DMS53 (cell line): ENCODE results near the gene GKAP1.
"Not testable (repeated sequence)": the region's sequence is repeated elsewhere in the genome, so short reads cannot be mapped to it uniquely, and the experiment has no call there.

ENCODE experiments used
- DNase-seq: peaks from one replicate; lab custom pipeline; 2025; lab: John Stamatoyannopoulos, UW

GKAP1 gene

DNA sequence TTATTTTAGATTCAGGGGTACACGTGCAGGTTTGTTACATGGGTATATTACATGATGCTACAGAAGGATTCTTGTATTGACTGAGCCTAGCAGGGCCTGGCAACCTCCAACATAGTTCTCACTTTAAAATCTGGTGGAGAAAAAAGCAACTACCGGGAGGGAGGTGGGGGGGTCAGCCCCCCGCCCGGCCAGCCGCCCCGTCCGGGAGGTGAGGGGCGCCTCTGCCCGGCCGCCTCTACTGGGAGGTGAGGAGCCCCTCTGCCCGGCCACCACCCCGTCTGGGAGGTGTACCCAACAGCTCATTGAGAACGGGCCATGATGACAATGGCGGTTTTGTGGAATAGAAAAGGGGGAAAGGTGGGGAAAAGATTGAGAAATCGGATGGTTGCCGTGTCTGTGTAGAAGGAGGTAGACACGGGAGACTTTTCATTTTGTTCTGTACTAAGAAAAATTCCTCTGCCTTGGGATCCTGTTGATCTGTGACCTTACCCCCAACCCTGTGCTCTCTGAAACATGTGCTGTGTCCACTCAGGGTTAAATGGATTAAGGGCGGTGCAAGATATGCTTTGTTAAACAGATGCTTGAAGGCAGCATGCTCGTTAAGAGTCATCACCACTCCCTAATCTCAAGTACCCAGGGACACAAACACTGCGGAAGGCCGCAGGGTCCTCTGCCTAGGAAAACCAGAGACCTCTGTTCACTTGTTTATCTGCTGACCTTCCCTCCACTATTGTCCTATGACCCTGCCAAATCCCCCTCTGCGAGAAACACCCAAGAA is 88.8 kb downstream of the GKAP1 start:
- not testable (repeated sequence) for DNase-seq

DNA sequence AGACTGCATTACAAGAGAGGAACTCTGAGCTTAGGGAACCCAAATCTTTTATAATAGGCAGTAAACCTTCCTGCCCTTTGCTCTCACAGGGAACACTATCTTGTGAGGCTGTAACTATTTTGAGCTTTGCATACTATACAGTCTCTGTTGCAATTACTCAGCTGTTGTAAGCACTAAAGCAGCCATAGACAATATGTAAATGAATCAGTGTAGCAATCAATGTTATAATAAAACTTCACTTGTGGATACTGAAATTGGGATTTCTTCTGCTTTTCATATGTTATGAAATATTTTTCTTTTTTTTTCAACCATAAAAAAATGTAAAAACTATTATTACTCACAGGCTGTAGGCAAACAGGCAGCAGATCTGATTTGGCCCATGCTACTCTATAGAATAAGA is 93.1 kb downstream of the GKAP1 start:
- no peak for DNase-seq

DNA sequence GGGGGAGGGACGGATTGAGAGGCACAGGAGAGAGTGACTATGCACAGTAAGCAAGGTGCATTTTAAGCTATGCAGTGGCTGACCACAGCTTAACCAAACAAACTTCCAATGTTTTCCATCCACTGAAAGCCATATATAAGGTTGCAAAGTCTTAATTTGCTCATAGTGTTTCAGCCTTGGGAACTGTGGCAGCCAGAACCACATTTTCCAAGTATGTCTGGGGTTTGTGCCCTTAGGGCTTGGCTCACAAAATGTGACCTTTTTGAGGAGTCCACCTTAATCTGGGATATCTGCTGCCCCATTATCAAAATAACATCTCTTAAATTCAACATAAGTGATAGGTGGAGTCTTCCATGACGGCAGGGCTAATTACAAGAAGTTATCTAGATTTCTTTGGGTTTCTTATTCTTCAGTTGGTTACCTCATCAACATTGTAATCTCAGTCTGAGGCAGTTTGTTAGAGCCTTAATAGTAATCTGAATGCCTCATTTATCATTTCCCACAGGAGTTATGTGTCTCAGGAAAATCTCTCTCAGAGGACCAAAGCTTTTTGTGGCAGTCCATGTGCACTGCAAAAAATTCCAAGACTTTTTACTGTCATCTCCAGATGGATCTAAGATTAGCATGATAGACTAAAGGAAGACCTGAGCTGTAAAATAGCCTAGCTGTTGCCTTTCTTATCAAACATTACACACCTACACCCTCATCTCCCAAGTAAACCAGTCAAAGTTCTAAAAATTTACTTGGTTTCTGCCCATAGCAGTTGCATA is 94.7 kb downstream of the GKAP1 start:
- no peak for DNase-seq

DNA sequence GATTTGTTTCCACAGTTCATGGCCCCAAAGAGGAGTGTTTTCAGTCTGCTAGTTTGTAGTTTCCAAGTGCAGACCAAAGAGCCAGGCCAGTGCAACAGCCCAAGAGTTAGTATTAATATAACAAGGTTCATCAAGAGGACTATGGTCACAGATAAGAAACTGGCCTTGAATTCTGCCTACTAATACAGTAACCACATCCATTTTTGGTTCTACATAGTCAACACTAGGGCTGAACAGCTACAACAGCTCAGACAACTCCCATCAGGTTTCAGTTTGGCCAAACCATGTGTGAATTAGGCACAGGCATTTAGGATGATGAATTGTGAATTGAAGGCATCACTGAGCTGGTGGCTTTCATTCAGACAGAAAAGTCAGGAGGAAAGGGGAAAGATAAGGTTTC is 96.1 kb downstream of the GKAP1 start:
- no peak for DNase-seq

DNA sequence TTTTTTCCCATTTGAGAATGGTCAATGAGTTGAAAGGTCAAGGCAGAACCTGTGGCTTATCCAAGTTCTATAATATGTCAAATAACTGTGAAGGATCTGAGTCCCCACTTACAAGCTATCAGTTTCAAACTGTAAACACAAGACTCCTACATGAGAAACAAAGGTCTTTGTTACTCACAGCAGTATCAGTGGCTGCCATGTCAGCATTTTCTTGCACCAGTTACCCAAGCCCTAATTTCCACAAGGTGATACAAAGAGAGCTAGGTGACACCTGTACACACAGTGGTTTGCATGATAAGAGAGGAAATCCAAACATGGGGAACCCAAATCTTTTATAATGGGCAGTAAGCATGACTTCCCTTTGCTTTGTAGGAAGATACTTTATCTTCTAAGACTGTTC is 101.8 kb downstream of the GKAP1 start:
- no peak for DNase-seq

DNA sequence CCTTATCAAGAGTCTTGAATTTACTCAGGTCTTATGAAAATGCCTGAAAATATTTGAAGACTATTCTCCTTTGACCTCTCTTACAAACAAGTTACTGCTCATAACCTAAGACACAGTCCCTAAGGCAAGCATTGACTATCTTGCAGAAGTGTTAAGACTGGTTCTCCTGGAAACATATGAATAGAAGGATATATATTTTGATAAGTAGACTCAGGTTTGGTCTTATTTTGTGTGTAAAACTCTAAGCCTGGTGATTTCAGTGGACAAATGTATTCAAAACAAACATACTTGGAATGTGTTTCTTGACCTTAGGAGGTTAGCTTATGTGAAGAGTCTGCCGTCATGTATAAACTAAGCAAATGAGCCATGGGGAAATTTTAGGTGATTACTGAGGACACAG is 102.3 kb downstream of the GKAP1 start:
- DNase-seq, result no peak

DNA sequence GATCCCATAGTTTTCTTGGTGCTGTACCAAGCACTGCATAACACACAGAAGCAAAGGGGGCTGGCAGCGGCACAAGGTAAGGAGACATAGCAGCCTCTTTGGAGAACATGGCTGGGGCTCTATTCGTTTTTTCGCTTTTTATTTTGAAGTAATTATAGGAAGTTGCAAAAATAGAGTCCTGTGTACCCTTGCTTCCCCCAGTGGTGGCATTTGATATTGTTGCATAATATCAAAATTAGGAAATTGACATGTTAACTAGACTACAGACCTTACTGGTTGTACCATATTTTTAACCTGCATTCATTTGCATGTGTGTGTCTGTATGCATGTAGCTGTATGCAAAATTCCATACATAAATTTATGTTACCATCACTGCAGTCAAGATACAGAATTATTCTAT is 103.2 kb downstream of the GKAP1 start:
- DNase-seq, result peak; percentile 4

DNA sequence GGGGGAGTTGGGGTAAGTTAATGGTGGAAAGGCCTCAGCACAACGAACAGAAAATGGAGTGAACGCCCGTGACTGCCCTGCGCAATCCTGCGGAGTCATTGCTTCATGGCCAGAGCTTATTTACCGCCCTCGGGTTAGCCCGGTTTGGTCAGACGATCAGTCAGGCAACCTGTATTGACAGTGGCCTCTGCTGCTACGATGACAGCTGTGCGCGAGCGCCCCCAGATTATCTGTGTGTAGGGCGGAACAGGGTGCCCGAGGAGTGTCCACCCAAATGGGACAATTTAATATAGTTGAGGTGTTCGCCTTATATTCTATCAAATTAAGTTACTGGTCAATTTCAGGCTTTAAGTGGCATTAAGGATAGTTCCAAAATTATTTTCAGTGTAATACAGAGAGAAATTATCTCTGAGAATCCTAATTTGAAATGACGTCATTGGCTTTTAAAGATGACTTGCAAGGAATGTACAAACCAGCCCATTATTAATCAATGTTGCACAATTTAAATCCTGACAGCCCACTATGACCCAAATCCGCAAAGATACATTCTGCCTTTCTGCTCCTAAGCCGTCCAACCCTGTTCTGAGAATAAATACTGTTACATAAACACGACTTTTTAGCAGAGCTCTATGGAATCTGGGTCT is 108.9 kb downstream of the GKAP1 start:
- DNase-seq, result peak; percentile 78

DNA sequence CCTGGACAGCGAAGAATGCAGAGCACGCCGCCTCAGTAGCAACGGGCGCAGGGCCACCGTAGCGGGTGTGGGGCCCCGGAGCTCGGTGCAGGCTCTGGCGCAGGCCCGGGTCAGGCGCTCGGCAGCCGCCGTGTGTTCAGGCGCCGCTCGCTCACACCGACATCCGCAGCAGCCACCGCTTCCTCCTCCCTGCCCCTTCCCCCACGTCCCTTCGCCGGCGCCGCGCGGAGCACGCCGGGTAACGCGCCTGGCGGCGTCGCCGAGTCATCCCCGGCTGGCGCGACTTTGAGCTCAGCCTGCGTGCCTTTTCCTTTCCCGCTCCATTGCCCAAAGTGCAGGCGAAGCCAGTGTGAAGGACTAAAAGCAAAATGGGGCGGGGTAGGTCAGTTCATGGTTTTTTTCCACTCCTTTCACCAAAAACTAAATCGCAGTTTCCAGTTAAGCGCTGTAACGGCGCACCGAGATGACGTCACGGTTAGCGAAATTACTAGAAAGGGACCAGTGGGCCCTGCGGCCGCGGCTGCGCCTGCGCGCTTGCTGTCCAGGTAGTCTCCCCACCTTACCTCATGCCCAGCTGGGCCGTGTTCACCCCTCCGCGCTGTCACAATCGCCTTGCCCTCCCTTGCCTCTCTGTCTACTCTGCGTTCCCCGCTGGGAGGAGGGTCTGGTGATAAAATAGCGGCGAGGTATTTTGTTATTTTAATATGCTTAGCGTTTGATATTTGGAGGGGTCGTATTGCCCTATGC is 109.6 kb downstream of the GKAP1 start, which contains the start of gene UBQLN1:
Gene UBQLN1 (minus strand): TSS at position 191 of the 747 bp plus-strand sequence. CDS start 279 bp downstream, outside the sequence.
- peak; percentile 95 for DNase-seq

DNA sequence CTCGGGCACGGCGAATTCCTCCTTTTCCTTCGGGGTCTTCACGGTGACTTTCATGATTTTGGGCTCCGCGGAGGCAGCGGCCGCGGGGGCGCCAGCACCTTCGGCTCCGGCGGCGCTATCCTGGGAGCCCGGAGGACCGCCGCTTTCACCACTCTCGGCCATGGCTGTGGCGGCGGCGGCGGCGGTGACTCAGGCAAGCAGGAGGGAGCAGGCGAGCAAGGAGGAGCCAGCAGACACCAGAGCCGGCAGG is 110.1 kb downstream of the GKAP1 start:
- peak; percentile 88 for DNase-seq

DNA sequence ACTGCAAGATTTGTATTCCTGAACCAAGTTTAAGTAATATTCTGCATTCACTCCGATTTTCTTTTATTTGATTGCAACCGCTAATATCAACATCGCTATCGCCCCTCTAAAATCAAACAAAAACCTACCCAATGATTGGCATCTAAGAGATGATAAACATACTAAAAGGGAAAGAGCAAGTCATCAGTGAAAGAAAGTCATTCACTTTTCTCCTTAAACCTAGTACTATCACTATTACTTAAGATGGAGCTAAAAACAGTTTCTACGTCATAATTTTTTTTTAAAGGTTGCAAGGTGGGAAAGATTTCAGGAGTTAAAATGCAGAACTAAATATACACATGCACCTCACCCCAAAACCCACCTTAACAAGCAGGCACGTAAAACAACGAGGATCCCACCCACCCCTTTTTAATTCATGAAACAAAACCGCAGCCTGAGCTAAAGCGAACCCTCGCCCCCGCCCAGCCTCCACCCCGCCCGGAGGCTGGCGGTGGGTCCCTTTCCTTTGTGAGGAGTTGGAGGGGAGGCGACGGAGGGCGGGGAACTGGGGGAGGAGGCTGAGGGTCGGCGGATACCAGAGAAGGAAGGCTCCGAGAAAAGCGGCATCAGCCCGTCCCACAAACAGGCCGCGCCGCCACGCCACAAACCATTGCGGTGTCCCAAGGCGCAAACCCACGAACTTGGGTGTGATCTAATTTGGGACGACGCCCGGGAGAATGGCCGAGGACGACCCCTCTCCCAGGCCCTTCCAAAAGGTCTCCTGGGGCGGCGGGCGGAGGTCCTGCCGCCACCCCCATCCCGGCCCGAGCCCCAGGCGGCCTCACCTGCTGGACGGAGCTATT is 110.7 kb downstream of the GKAP1 start:
- DNase-seq, result peak; percentile 55

DNA sequence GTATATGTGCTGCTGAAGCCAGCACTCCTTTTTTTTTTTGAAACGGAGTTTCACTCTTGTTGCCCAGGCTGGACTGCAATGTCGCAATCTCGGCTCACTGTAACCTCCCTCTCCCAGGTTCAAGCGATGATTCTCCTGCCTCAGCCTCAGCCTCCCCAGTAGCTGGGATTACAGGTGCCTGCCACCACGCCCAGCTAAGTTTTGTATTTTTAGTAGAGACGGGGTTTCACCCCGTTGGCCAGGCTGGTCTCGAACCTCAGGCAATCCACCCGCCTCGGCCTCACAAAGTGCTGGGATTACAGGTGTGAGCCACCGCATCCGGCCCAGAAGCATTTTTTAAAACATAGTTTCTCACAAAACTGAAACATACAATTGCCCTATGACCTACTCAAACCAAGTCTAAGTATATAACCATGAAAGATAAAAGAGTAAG is 112.3 kb downstream of the GKAP1 start:
- not testable (repeated sequence) for DNase-seq

DNA sequence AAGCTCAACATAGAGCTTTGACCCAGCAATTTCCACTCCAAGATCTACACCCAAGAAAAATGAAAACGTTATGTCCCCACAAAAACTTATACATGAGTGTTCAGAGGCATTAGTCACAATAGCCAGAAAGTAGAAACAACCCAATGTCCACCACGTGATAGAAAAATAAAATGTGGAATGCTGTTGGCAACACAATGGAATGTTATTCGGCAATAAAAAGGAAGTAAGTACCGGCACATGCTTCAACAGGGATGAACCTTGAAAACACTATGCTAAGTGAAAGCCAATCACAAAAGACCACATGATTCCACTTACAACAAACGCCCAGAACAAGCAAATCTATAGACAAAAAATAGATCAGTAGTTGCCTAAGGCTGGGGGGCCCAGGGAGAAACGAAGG is 115.8 kb downstream of the GKAP1 start:
- DNase-seq, result no peak

DNA sequence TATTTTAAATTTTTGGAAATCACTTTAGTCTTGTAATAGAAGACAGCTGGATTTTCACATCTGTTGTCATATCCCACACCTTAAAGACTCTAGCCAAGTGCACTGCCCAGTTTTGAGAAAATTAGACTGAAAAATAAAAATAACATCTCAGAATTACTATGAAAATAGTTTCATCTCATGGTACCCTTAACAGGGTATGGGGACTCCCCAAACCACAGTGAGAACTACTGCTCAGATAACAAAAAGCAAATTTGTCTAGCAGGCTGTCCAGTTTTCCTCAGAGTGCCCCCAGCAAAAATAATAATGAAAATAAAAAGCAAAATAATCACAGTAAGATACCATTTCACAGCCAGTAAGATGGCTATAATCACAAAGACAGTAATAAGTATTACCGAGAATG is 116.3 kb downstream of the GKAP1 start:
- DNase-seq, result no peak

DNA sequence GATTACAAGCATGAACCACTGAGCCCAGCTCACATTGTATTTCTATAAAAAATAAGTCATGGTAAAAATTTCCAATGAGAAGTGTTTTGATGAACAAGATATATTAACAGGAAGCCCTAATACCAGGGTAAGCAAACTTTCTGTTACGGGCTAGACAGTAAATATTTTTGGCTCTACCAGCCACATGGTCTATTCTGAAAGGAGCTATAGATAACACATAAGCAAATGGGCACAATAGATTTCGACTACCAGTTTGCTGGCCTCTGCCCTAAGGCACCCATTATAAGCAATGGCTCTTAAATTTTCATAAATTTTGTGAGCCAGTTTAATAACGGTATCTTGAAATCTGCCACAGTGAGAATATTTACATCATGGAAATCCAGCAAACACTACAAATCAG is 118.0 kb downstream of the GKAP1 start:
- DNase-seq, result no peak

DNA sequence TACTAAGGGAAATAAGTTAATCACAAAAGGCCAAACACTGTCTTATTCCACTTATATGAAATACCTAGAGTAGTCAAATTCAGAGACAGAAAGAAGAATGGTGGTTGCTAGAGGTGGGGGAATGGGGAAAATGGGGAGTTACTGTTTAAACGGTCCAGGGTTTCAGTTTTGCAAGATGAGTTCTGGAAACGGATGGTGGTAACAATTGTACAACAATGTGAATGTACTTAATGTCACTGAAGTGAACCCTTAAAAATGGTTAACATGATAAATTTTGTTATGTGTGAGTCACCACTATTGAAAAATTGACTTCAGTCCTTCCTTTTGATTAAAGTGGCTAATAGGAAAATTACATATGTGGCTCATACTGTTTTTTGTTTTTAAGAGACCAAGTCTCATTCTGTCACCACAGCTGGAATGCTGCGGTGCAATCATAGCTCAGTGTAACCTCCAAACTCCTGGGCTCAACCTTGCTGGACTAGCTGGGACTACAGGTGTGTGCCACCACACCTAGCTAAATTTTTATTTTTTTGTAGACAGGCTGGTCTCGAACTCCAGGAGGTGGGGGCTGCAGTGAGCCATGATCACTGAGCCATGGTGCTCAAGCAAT is 118.5 kb downstream of the GKAP1 start:
- DNase-seq, result no peak

DNA sequence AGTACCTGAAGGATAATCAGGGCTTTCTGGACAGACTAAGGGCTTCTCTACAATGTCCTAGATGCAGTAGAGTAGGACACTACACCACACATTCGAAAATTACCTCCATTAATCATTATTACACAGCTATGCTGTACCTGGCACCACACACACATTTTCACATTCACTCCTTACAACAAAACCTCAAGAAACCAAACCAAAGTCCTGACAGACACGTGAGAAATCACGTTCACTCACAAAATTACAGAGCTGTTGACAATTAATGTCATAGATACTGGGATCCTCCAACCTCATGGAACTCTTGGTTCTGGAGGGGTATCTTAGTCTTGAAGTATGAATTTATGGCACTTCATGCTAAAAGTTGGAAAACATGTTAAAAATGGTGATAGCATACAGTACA is 126.1 kb downstream of the GKAP1 start:
- no peak for DNase-seq
